HTR-8/SVneo (cell line): ENCODE measurements around the gene DDA1.
"Not testable (repeated sequence)": the region's sequence is repeated elsewhere in the genome, so short reads cannot be mapped to it uniquely, and the experiment has no call there.

Source experiments
- DNase-seq: peaks from one replicate; pipeline ENCODE4 v3.0.0; 2011; ENCODE audit warnings: low spot score, mixed read lengths; ENCODE audit not compliant: insufficient read length
- FAIRE-seq: peaks from 2 replicates; lab custom pipeline; 2011; peaks lifted over from hg19 to GRCh38; lab: Jason Lieb, UNC

The DDA1 gene

DNA sequence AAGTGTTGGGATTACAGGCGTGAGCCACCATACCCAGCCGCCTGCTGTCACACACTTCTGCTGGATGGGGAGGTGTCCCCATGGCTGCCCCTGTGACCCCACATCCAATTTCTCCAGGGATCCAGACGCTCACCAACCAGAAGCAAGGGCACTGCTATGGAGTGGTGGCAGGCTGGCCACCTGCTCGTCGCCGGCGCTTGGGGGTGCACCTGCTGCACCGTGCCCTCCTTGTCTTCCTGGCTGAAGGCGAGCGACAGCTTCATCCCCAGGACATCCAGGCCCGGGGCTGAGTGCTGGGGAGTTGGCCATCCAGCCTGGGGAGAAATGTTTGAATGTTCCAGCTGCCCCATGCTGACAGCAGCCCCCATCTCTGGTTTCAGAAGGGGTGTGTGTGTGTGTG lies 23.1 kb upstream of the DDA1 start:
- DNase-seq (no peak), FAIRE-seq (no peak)

DNA sequence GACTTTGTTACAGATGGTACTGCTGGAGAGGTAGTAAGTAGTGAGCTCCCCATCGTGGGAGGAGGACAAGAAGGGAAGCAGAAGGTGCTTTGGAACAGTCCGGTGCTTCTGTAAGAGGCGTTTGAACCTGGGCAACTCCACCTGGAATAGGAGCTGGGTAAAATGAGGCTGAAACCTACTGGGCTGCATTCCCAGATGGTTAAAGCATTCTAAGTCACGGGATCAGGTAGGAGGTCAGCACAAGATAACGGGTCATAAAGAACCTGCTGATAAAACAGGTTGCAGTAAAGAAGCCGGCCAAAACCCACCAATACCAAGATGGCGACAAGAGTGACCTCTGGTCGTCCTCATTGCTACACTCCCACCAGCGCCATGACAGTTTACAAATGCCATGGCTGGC lies 22.6 kb upstream of the DDA1 start:
- no peak for DNase-seq
- no peak for FAIRE-seq

DNA sequence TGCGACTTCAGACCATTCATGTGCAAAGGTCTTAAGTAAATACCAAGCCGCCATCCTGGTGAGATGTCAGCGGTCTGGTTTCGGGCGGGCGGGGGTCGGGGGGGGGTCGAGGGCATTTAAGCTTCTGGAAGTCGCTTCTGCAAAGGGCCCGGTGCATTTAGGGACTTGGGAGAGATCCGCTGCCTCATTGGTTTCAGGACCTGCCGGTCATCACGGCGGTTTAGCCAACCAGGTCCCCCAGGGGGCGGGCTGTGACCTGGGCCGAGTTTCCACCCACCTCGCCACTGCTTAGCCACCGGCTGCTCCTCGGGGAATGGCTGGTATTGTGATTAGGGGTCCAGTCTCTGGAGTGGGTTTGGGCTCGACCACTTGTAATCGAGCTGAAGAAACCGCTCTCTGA lies 19.9 kb upstream of the DDA1 start:
- no peak for FAIRE-seq
- DNase-seq = peak; percentile 60

DNA sequence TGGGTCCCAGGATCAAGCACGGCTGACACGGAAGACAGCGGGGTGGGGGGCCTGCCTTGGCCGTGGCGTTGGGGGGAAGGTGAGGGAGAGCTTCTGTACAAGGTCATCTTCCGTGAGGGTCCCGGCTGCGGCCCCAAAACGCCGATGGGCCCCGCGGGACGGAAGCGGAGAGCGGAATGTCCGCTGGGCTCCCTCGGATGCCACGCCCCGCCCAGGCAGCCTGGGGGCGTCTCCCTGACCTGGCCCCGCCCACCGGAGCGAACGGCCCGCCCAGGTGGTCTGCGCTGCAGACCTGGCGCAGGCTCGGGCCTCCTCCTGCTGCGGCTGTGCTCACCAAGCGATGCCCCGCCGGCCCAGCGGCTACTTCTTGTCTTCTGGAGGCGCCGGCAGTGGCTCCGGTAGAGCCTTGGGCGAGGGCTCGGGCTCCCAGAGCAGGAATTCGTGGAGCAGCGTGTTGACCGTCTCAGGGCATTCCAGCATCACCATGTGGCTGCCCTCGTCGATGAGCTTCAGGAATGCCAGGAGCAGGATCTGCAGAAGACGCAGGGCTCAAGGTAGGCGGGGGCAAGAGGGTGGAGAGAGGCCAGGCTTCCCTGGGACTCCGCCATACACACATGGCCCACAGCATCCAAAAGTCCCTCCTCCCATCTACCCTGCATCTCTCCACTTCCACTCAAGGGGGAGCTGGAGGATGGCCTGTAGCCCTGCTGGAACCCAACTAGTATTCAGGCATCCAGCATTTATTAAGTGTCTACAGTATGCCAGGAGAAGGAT lies 16.9 kb upstream of the DDA1 start:
- no peak for FAIRE-seq
- DNase-seq = peak; percentile 85

DNA sequence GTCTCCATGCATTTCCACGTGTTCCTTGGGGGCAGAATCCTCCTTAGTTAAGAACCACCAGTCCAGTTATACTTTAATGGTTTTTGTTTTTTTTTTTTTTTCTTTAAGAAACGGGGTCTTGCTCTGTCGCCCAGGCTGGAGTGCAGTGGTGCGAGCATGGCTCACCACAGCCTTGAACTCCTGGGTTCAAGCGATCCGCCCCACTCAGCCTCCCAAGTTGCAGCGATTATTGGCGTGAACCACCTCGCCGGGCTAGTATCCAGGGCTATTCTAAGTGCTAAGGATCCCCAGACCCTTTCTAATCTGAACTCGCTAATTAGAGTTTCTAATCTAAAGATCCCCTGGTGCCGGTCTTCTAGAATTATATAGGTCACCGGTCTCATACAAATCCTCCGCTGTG lies 15.8 kb upstream of the DDA1 start:
- FAIRE-seq = no peak
- no peak for DNase-seq

DNA sequence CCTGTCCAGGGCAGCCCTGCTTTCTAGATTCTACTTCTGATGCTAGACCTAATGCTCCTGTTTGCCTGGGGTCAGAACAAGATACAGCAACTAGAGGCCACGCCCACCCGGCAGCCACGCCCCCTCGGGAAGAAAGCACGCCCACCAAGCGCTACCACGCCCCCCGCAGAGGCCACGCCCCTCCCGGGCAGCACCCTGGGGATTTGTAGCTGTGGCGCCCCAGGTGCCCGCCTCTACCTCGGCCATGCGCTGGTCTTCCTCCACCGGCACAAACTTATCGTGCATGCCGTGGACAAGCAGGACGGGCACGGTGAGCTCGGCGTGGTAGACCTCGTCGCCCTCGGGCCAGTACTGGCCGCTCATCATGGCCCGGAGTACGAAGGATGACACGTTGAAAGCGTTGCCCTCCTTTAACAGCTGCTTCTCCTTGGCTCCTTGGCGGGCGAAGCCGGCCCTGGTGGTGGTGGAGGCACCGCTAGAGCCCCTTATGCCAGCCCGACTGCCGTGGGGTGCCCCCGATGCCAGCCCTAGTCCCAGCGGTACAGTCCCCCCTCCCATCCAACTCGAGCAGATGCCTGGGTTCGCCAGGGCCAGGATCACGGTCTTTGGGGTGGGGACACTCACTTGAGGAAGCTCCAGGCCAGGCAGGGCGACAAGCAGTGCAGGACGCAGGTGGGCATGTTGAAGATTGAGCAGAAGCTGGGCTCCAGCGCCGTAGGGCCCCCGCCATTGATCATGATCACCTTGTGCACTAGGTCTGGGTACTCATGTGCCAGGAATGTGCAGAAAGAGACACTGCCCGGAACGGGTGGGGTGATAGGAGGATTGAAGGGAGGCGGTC lies 15.1 kb upstream of the DDA1 start:
- FAIRE-seq (no peak), DNase-seq (no peak)

DNA sequence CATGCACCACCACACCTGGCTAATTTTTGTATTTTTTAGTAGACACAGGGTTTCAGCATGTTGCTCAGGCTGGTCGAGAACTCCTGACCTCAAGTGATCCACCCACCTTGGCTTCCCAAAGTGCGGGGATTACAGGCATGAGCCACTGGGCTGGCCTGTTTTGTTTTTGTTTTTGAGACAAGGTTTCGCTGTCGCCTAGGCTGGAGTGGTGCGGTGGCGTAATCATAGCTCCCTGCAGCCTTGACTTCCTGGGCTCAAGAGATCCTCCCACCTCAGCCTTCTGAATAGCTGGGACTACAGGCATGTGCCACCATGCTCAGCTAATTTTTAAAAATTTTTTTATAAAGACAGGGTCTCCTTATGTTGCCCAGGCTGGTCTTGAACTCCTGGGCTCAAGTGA lies 13.8 kb upstream of the DDA1 start:
- not testable (repeated sequence) for FAIRE-seq, DNase-seq

DNA sequence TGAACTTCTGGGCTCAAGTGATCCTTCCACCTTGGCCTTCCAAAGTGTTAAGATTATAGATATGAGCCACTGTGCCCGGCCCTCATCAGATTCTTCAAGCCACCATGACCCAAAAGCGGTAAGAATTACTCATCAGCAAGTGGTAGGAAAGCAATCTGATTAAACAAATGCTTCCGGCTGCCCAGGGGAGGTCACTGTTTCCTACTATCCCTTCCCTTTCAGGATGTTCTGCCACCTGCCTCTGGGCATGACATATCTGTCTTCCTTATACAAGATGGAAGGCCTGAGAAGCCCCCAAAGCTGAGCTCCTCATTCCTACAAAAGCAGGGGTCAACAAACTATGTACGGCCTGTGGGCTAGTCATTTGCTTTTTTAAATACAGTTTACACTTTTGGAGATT lies 13.1 kb upstream of the DDA1 start:
- FAIRE-seq = no peak
- peak; percentile 71 for DNase-seq

DNA sequence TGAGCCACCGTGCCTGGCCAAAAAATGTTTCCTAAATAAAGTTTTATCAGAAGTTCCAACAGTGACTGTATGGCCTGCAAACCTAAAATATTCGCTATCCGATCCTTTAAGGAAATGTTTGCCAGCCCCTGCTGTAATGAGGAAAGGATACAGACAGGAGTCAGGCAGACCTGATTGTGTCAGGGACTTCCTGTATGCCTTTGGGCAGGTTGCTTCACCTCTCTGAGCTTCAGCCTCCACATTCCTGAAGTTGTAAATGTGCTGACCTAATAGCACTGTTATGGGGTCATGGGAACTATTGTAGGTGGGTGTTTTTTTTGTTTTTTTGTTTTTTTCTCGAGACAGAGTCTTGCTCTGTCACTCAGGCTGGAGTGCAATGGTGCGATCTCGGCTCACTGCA lies 12.4 kb upstream of the DDA1 start:
- DNase-seq (no peak), FAIRE-seq (no peak)

DNA sequence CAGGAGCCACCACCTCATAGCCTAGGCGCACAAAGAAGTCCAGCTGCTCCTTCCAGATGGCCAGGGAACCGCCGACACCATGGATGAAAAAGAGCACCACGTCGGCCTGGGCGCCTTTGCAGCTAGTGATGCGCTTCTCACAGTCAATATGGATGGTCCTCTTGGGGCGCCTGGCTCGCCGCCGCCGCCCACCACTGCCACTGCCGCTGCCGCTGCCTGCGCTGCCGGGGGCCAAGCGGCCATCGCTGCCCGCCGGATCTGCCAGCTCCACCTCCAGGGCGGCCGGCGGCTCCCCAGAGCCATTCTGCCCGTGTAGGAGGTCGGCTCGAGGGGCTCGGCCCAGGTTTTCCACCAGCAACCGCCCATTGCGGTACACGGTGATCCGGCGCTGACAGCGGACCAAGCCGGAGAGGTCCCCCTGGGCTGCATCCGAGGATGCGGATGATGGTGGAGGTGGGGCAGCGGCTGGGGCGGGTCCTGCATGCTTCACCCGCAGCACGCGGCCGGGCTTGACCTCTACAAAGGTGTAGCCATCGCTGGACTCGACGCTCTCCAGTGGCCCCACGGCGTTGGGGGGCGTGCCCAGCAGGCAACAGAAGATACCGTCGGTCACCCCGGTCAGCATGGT lies 8.3 kb upstream of the DDA1 start:
- DNase-seq (no peak), FAIRE-seq (no peak)

DNA sequence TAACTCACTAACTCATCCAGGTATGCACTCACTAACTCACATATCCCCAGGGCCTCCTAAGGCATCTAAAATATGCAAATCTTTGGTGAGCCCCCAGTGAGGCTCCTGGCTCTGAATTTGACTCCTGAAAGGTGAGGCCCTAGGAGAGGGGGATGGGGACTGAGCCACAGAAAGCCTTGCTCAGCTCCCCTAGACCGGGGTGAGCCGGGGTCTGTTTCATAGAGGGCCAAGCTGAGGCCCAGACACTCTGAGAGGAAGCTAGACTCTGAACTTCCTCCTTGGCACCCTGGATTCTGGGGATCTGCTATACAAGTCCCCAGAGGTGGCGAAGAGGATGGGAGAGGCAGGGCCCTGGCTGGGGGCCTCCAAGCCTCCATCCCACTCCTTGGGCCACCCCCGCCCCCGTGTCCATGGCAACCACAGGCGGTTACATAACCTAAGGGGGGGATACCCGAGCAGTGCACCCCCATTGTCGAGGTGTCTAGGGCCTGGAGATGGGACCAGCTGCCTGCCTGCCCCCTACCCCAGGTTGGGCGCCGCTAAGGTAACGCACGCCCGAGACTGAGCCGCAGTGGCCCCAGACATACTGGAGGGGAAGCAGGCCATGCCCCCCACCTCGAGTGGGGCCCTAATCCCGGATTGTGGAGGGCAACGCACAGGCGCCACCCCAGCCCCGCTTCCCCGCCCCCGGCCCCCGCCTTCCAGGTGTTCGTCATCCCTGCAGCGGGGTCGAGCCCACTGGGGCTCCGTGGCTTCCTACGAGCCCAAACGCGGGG lies 6.8 kb upstream of the DDA1 start:
- DNase-seq = no peak
- no peak for FAIRE-seq

DNA sequence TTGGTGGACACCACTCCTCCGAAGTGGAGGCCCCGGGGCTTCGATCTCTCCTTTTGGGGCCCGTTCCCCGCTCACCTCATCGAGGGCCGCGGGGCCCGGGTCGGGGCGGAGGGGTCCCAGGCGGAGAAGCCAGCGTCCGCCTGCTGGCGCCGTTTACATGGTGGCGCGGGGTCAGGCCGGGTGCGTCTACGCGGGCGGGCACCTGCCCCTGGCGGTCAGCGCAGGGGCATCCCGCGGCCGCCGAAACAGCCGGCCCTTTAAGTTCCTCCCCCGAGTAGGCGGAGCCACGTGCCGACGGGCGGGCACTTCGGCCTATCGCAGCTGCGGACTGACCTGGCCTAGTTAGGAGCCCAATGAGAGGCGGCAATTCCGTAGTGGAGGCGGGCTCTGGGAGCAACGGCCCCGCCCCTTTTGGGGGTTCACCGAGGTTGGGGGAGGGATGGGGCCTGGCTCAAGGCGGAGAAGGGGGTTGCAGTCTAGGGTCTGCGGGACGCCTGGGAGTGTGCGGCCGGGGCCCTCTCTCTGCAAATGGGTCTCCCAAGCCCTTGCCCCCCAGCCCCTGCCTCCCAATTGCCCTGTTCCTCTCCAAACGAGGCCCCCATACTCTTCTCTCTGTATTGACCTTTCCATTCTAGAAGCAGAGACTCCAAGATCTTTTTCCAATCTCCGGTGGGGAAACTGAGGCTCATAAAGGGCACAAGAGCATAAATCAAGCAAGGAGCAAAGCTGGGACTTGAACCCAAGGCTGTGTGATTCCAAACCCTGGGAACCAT lies 6.0 kb upstream of the DDA1 start, which contains the start of gene ABHD8:
Gene ABHD8 (minus strand): TSS at position 259 of the 773 bp plus-strand sequence. CDS start 1,809 bp downstream, outside the sequence.
- peak; percentile 95 for FAIRE-seq
- peak; percentile 97 for DNase-seq

DNA sequence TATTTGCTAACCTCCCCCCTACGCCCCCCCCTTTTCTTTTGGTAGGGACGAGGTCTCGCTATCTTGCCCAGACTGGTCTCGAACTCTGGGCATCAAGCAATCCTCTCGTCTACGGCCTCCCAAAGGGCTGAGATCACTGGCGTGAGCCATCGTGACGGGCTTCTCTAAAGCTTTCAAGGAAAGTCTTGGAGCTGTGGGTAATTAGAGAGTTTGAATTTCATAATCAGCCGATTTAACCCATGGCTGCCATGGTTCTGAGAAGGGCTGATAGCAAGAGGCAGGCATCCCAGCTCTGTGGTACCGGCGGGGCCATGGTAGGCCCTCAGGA lies 5.5 kb upstream of the DDA1 start:
- FAIRE-seq = no peak
- no peak for DNase-seq

DNA sequence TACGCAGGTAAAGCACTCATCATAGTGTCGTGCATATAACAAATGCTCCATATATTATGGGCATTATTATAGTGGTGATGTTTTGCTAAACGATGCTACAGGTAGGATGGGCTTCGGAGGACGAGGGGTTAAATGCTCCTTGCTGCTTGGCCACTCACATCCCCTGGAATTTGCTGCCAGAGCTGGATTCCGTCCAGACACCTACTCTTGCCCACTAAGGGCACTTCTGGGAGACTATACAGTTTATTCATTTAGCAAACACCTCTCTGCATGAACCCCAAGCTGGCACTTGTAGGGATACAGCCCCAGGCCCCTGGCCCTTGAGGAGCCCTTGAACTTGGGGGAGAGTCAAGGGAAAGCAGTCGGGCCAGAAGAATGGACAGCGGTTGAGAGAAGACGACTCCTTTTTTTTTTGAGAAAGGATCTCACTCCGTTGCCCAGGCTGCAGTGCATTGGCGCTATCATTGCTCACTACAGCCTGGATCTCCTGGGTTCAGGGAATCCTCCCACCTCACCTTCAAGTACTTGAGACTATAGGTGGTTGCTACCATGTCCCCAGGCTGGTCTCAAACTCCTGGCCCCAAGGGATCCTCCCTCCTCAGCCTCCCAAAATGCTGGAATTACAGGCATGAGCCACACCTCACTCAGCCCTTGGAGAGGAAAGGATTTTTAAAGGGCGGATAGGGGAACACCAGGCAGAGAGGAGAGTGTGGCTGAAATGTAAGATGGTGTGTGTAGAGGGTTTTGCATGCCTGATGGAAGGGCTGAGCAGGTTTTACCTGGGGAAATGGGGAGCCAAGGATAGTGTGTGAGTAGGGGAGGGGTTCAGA lies 4.8 kb upstream of the DDA1 start:
- DNase-seq (no peak), FAIRE-seq (no peak)

DNA sequence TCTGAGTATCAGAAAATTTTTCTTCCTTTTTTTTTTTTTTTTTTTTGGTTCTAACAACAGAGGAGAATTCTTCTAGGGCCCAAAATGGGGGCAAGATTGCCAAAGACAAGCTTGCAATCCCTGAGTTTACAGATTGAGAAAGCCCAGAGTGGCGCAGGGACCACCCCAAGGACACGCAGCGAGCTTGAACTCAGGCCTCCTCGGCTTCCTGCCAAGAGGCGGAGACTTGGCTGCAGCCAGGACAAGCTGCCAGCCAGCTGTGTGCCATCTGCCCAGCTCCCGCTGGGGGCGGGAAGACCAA lies 4.2 kb upstream of the DDA1 start:
- FAIRE-seq = no peak
- no peak for DNase-seq

DNA sequence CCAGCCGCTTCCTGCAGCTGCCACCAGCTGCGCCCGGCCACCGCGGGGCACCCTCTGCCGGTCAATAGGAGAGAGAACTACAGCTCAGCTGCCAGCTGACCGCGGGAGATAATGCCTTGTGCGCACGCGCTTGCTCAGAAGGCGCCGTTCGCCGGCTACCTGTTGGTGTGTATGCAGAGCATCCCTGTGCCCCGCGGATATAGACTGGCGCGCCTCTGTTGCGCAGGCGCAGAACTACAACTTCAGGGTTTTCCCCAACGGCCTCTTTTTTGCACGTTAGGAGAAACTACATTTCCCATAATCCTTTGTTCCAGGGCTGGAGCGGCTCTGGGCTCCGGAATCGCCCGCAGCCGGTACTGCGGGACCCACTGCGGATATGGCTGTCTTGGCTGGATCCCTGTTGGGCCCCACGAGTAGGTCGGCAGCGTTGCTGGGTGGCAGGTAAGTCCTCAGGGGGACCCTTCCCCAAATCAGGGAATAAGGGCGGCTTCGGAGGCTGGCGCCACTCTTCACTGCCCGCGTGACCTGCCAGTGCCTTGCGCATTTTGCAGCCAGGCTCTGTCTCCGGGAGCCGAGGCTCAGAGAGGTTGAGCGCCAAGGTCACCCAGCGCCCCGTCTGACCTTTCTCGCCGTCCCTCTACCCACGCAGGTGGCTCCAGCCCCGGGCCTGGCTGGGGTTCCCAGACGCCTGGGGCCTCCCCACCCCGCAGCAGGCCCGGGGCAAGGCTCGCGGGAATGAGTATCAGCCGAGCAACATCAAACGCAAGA lies 3.7 kb upstream of the DDA1 start, which contains the start of gene MRPL34:
Gene MRPL34 (plus strand): TSS at position 356 of the 768 bp plus-strand sequence. CDS start 21 bp downstream, at position 377.
- FAIRE-seq (peak; percentile 98), DNase-seq (peak; percentile 97)

DNA sequence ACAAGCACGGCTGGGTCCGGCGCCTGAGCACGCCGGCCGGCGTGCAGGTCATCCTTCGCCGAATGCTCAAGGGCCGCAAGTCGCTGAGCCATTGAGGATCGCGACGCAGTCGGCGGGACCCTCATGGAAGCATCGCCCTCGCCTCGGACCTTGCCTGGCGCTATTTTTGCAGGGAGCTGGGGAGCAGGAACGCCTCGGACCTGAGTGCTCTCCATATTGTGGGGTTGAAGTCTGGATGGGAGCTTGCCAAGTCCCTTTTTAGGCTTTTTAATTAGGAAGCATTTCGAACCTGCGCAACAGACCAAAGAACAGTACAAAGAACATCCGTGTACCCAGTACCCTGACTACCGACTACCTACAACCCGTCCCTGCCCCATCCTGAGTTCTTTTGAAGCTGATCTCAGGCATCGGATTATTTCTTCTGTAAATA lies 3.1 kb upstream of the DDA1 start:
- peak; percentile 40 for FAIRE-seq
- DNase-seq = no peak

DNA sequence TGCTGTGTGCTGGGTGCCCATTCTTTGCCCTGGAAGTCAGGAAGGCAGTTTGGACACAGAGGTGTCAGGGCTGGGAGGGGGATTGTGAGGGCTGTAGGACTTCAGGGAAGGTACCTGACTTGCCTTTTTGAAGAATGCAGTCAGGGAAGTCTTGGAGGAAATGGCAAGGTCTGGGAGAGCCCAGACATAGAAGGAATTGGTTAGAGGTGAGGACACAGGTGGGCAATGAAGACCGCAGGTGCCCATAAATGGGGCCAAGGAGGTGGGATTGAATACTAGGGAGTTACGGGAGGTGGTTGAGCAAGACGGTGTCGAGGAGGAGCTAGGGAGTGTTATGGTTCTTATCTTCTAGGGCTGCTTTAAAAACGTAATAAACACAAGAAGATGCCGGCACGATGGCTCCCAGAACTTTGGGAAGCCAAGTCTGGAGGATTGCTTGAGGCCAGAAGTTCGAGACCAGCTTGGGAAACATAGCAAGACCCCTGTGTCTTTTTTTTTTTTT lies 1.4 kb upstream of the DDA1 start:
- DNase-seq = no peak
- FAIRE-seq = no peak
